Measurements from ENCODE around the gene COMMD4. TPM values are rescaled to one million over a fixed set of nuclear protein-coding genes. Genes with fewer than 3 reads are reported as not detected.
"Not testable (repeated sequence)": the region's sequence is repeated elsewhere in the genome, so short reads cannot be mapped to it uniquely, and the experiment has no call there.

Gene COMMD4
- total RNA-seq, 1 donor = 68.4 TPM

DNA sequence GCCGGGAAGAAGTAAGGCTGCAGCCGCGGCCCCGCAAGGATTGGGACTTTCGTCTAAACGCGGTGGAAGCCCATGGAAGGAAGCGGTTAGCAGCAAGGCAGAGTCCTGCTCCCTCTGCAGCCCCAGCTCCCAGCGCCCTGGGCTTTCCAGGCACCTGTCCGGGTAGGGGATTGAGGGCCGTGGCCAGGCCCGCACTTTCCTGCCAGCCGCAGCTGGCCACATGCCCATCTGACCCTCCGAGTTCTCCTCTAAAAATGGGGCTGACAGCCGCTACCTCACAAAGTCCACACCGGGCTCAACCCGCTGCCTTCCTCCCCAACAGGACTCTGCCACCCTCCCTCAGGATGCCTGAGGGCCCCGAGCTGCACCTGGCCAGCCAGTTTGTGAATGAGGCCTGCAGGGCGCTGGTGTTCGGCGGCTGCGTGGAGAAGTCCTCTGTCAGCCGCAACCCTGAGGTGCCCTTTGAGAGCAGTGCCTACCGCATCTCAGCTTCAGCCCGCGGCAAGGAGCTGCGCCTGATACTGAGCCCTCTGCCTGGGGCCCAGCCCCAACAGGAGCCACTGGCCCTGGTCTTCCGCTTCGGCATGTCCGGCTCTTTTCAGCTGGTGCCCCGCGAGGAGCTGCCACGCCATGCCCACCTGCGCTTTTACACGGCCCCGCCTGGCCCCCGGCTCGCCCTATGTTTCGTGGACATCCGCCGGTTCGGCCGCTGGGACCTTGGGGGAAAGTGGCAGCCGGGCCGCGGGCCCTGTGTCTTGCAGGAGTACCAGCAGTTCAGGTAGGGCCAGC, 12.9 kb downstream of the COMMD4 start:
- Histone ChIP-seq H3K27me3 (ENCODE audit: insufficient read depth, low read length) (peaks cover 36% of the 10 kb centered on the region), H2AFZ (ENCODE audit: low read length) (peak overlapping the region; percentile 62), H4K20me1 (ENCODE audit: insufficient read depth, low read length) (peaks cover 4% of the 10 kb centered on the region), H3K36me3 (ENCODE audit: insufficient read depth, low read length) (no peaks in the 10 kb centered on the region), H3K9me3 (ENCODE audit: low read depth, low read length) (no peaks in the 10 kb centered on the region), H3K4me1 (ENCODE audit: insufficient read depth, low read length) (peaks cover 6% of the 10 kb centered on the region), H3K4me2 (ENCODE audit: insufficient read depth, low read length) (peak overlapping the region; percentile 80), H3K4me3 (ENCODE audit: insufficient read depth, low read length) (peak overlapping the region; percentile 73), H3K27ac (ENCODE audit: low read depth, low read length) (no peak overlapping the region), H3K79me2 (ENCODE audit: insufficient read depth, low read length) (no peaks in the 10 kb centered on the region)
- TF ChIP-seq, protein P1, sequence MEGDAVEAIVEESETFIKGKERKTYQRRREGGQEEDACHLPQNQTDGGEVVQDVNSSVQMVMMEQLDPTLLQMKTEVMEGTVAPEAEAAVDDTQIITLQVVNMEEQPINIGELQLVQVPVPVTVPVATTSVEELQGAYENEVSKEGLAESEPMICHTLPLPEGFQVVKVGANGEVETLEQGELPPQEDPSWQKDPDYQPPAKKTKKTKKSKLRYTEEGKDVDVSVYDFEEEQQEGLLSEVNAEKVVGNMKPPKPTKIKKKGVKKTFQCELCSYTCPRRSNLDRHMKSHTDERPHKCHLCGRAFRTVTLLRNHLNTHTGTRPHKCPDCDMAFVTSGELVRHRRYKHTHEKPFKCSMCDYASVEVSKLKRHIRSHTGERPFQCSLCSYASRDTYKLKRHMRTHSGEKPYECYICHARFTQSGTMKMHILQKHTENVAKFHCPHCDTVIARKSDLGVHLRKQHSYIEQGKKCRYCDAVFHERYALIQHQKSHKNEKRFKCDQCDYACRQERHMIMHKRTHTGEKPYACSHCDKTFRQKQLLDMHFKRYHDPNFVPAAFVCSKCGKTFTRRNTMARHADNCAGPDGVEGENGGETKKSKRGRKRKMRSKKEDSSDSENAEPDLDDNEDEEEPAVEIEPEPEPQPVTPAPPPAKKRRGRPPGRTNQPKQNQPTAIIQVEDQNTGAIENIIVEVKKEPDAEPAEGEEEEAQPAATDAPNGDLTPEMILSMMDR (IDR thresholded peaks at IDR 0.05; ENCODE audit: extremely low read depth, low read depth, low read length) = no peak
- peak; percentile 85 for DNase-seq (ENCODE audit: insufficient read length, low spot score, missing footprints)

- H3K4me3 ChIP-seq (ENCODE audit: insufficient read depth, low read length); H3K27ac ChIP-seq (ENCODE audit: low read depth, low read length); H3K79me2 ChIP-seq (ENCODE audit: insufficient read depth, low read length); H3K4me2 ChIP-seq (ENCODE audit: insufficient read depth, low read length); H3K36me3 ChIP-seq (ENCODE audit: insufficient read depth, low read length); H3K4me1 ChIP-seq (ENCODE audit: insufficient read depth, low read length); H3K9me3 ChIP-seq (ENCODE audit: low read depth, low read length); H4K20me1 ChIP-seq (ENCODE audit: insufficient read depth, low read length); H2AFZ ChIP-seq (ENCODE audit: low read length): not testable (repeated sequence)
- peaks cover 36% of the 10 kb centered on the region for H3K27me3 ChIP-seq (ENCODE audit: insufficient read depth, low read length)
- peak; percentile 50 for DNase-seq (ENCODE audit: insufficient read length, low spot score, missing footprints)
These were observed 13.4 kb downstream of the COMMD4 start for GRCh38 chr15:75349351-75349669.

DNA sequence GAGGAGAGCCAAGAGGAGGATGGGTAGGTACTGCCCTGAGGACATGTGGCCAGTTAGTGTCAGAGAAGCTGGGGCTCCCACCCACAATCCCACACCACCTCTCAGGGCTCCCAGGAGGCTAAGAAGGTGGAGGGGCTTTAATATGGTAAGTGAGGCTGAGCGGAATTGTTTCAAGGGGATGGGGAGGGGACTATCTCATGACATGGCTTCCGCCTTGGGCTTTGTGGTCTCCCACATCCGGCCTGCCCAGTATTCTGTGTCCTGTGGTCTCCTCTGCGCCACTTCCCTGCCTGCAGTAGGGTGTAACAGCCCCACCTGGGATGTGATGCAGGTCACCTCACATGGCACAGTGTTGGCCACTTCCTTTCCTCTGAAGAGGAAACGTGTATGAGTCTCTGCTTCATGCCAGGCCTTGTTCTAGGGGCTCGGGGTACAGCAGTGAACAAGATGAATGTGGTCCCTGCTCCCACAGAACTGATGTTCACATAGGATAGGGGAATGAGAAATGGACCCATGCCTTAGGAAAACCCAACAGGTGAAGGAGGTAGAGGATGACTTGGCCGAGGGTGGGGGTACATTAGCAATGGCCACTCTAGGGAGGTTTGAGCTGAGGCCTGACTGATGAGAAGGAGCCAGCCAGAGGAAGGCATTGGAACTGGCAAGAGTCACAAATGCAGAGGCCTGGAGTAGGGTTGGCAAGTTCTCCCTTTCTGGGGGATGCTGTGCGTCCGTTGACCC, 14.2 kb downstream of the COMMD4 start:
- H4K20me1 ChIP-seq (ENCODE audit: insufficient read depth, low read length) = peaks cover 4% of the 10 kb centered on the region
- peaks cover 6% of the 10 kb centered on the region for H3K4me1 ChIP-seq (ENCODE audit: insufficient read depth, low read length)
- no peak overlapping the region for H3K4me2 ChIP-seq (ENCODE audit: insufficient read depth, low read length)
- no peak overlapping the region for H3K4me3 ChIP-seq (ENCODE audit: insufficient read depth, low read length)
- H3K27ac ChIP-seq (ENCODE audit: low read depth, low read length) = no peak overlapping the region
- H3K79me2 ChIP-seq (ENCODE audit: insufficient read depth, low read length) = no peaks in the 10 kb centered on the region
- peaks cover 2% of the 10 kb centered on the region for H3K36me3 ChIP-seq (ENCODE audit: insufficient read depth, low read length)
- peaks cover 36% of the 10 kb centered on the region for H3K27me3 ChIP-seq (ENCODE audit: insufficient read depth, low read length)
- TF ChIP-seq, protein P1 (IDR thresholded peaks at IDR 0.05; ENCODE audit: extremely low read depth, low read depth, low read length) = no peak
- H2AFZ ChIP-seq (ENCODE audit: low read length) = no peak overlapping the region
- peak; percentile 62 for DNase-seq (ENCODE audit: insufficient read length, low spot score, missing footprints)
- no peaks in the 10 kb centered on the region for H3K9me3 ChIP-seq (ENCODE audit: low read depth, low read length)

- no peak overlapping the region for H3K4me2 ChIP-seq (ENCODE audit: insufficient read depth, low read length)
- H4K20me1 ChIP-seq (ENCODE audit: insufficient read depth, low read length) = peaks cover 4% of the 10 kb centered on the region
- peaks cover 6% of the 10 kb centered on the region for H3K4me1 ChIP-seq (ENCODE audit: insufficient read depth, low read length)
- no peak overlapping the region for H3K27ac ChIP-seq (ENCODE audit: low read depth, low read length)
- H3K4me3 ChIP-seq (ENCODE audit: insufficient read depth, low read length) = no peak overlapping the region
- DNase-seq (ENCODE audit: insufficient read length, low spot score, missing footprints) = peak; percentile 58
- TF ChIP-seq, protein P1 (IDR thresholded peaks at IDR 0.05; ENCODE audit: extremely low read depth, low read depth, low read length) = no peak
- H2AFZ ChIP-seq (ENCODE audit: low read length) = no peak overlapping the region
- peaks cover 4% of the 10 kb centered on the region for H3K36me3 ChIP-seq (ENCODE audit: insufficient read depth, low read length)
- peaks cover 34% of the 10 kb centered on the region for H3K27me3 ChIP-seq (ENCODE audit: insufficient read depth, low read length)
- no peaks in the 10 kb centered on the region for H3K9me3 ChIP-seq (ENCODE audit: low read depth, low read length)
- no peaks in the 10 kb centered on the region for H3K79me2 ChIP-seq (ENCODE audit: insufficient read depth, low read length)
These were observed 14.9 kb downstream of the COMMD4 start for GRCh38 chr15:75350601-75351361.

Data from osteoblast (primary cell).